ENCODE measurements around the gene TRIM6. TPM values are rescaled to one million over a fixed set of nuclear protein-coding genes. Genes with fewer than 3 reads are reported as not detected.

The TRIM6 gene
- polyA plus RNA-seq, 3 donors: 0.11 to 0.44 (median 0.15) TPM

GRCh38 chr11:5631969-5632635 lies 35.7 kb downstream of the TRIM6 start:
- Histone ChIP-seq H3K36me3 (replicated peaks in 1 of 2; ENCODE audit: control insufficient read depth in 1 of 2, insufficient read depth in 2 of 2, low read length in 2 of 2) (peaks cover 41 to 47% of the 10 kb centered on the region in 2 donors), H3K4me1 (ENCODE audit: control insufficient read depth in 1 of 2, insufficient read depth in 2 of 2, low read length in 2 of 2) (peaks cover 11 to 14% of the 10 kb centered on the region in 2 donors), H3K9ac (ENCODE audit: insufficient read depth, low read length, poor library complexity, severe bottlenecking) (no peak overlapping the region), H4K20me1 (ENCODE audit: insufficient read depth, low read length) (no peaks in the 10 kb centered on the region), H3K4me2 (replicated peaks; ENCODE audit: extremely low read depth, low read length, poor library complexity, severe bottlenecking) (peak overlapping the region; percentile 27), H3K27ac (ENCODE audit: low read depth in 1 of 2, low read length in 2 of 2) (peak overlapping the region in 1 of 2 donors; percentile 54), H3K4me3 (replicated peaks in 1 of 3; ENCODE audit: low read depth in 2 of 3, low read length in 3 of 3) (peak overlapping the region in 1 of 3 experiments; percentile 35), H3K9me3 (replicated peaks in 1 of 2; ENCODE audit: control insufficient read depth in 1 of 2, insufficient read depth in 1 of 2, low read length in 2 of 2) (no peaks in the 10 kb centered on the region), H3K27me3 (ENCODE audit: control insufficient read depth in 2 of 2, insufficient read depth in 2 of 2, low read length in 2 of 2) (no peaks in the 10 kb centered on the region), H2AFZ (ENCODE audit: insufficient read depth, low read depth, low read length, poor library complexity, severe bottlenecking) (peak overlapping the region; percentile 62), H3K79me2 (ENCODE audit: insufficient read depth, low read length) (peaks cover 3% of the 10 kb centered on the region)
- intact Hi-C loops (cut with micrococcal nuclease): loop anchor here in 1 of 2 donors (5.0 kb wide), 1 partner anchor 60 kb away; no protein-coding TSS in a partner anchor
- no peak for TF ChIP-seq CTCF (IDR thresholded peaks at IDR 0.05)
- peaks cover 0 to 4% (median 0%) of the 10 kb centered on the region in 7 donors for H3K9me3 Mint-ChIP-seq
- H3K27me3 Mint-ChIP-seq (ENCODE audit: low read depth in 3 of 3): peaks cover 0 to under 1% (median 0%) of the 10 kb centered on the region in 3 donors
- peak overlapping the region; percentile 58 to 63 for H3K4me3 Mint-ChIP-seq
- H3K36me3 Mint-ChIP-seq: peaks cover 49 to 60% of the 10 kb centered on the region in 2 donors
- DNase-seq: peak; percentile 17 to 53 (median 44)
- H3K27ac Mint-ChIP-seq: peak overlapping the region; percentile 23 to 91 (median 70)
- H3K4me1 Mint-ChIP-seq: peaks cover 29% of the 10 kb centered on the region
- 52% methylated on average over 3 of the region's 5 CpGs for WGBS (ENCODE audit: insufficient coverage)

- H3K27me3 ChIP-seq (ENCODE audit: control insufficient read depth in 2 of 2, insufficient read depth in 2 of 2, low read length in 2 of 2): no peaks in the 10 kb centered on the region
- Mint-ChIP-seq H3K27ac (no peak overlapping the region), H3K36me3 (peaks cover 88 to 98% of the 10 kb centered on the region in 2 donors), H3K4me1 (no peaks in the 10 kb centered on the region), H3K27me3 (ENCODE audit: low read depth in 3 of 3) (peaks cover 0 to 1% (median 0%) of the 10 kb centered on the region in 3 donors), H3K9me3 (peaks cover 0 to 3% (median 0%) of the 10 kb centered on the region in 7 donors), H3K4me3 (no peak overlapping the region)
- H3K4me2 ChIP-seq (replicated peaks; ENCODE audit: extremely low read depth, low read length, poor library complexity, severe bottlenecking): no peak overlapping the region
- no CpG with 5 or more reads among the region's 1 CpG for WGBS (ENCODE audit: insufficient coverage)
- no peaks in the 10 kb centered on the region for H4K20me1 ChIP-seq (ENCODE audit: insufficient read depth, low read length)
- no peak overlapping the region for H3K27ac ChIP-seq (ENCODE audit: low read depth in 1 of 2, low read length in 2 of 2)
- DNase-seq: no peak
- peaks cover 84 to 94% of the 10 kb centered on the region in 2 donors for H3K36me3 ChIP-seq (replicated peaks in 1 of 2; ENCODE audit: control insufficient read depth in 1 of 2, insufficient read depth in 2 of 2, low read length in 2 of 2)
- H3K4me3 ChIP-seq (replicated peaks in 1 of 3; ENCODE audit: low read depth in 2 of 3, low read length in 3 of 3): no peak overlapping the region
- H2AFZ ChIP-seq (ENCODE audit: insufficient read depth, low read depth, low read length, poor library complexity, severe bottlenecking): no peak overlapping the region
- no peak overlapping the region for H3K9ac ChIP-seq (ENCODE audit: insufficient read depth, low read length, poor library complexity, severe bottlenecking)
- H3K4me1 ChIP-seq (ENCODE audit: control insufficient read depth in 1 of 2, insufficient read depth in 2 of 2, low read length in 2 of 2): no peaks in the 10 kb centered on the region
- intact Hi-C loops (cut with micrococcal nuclease): no loop called here
- no peaks in the 10 kb centered on the region for H3K9me3 ChIP-seq (replicated peaks in 1 of 2; ENCODE audit: control insufficient read depth in 1 of 2, insufficient read depth in 1 of 2, low read length in 2 of 2)
- TF ChIP-seq CTCF (IDR thresholded peaks at IDR 0.05): no peak
- no peaks in the 10 kb centered on the region for H3K79me2 ChIP-seq (ENCODE audit: insufficient read depth, low read length)
Observed at GRCh38 chr11:5639953-5640352, 43.5 kb downstream of the TRIM6 start.
